Karpas-422 (cell line): ENCODE data around the gene TERF2IP. TPM values are rescaled to one million over a fixed set of nuclear protein-coding genes. Genes with fewer than 3 reads are reported as not detected.

Experiments used
- small RNA-seq: library from RNA; depleted of rRNA; stranded (forward); fragments of <200 nt; gene quantifications from one replicate; pipeline ENCODE3, GENCODE V24; 2014
- total RNA-seq: library from RNA; depleted of rRNA; stranded (reverse); fragments of >200 nt; shearing (Covaris generic); gene quantifications from 2 replicates; pipeline ENCODE4 v1.2.3, GENCODE V29; 2014; ENCODE audit warnings: low replicate concordance; rRNA removed

TERF2IP gene
- total RNA-seq, 1 experiment from 2014 or later, result 50.2 TPM

Small RNA genes lying within 50 kb of the gene (small RNA-seq; reads per million reads assigned to genes)
- gene RN7SL520P, result not detected

Other genes starting within 250 kb of the TERF2IP start
- 33.5 and 64.0 TPM in 2 replicates for gene CFDP1, start 214.3 kb upstream of the TERF2IP start, total RNA-seq
- 32.0 and 45.9 TPM in 2 replicates for gene TMEM170A, start 183.1 kb upstream of the TERF2IP start, total RNA-seq
- gene CHST6, start 152.3 kb upstream of the TERF2IP start, total RNA-seq, result not detected in 2 replicates
- 0.76 and 0.97 TPM in 2 replicates for gene CHST5, start 111.7 kb upstream of the TERF2IP start, total RNA-seq
- gene TMEM231, start 91.5 kb upstream of the TERF2IP start, total RNA-seq, result 15.7 and 31.2 TPM in 2 replicates
- 48.8 and 88.3 TPM in 2 replicates for gene GABARAPL2, start 81.4 kb upstream of the TERF2IP start, total RNA-seq
- gene ADAT1, start 24.5 kb upstream of the TERF2IP start, total RNA-seq, result 58.4 and 97.3 TPM in 2 replicates
- gene KARS1, start 108 bp upstream of the TERF2IP start, total RNA-seq, result 137 and 158 TPM in 2 replicates
- not detected in 2 replicates for gene CPHXL2, start 29.2 kb downstream of the TERF2IP start, total RNA-seq
- not detected in 2 replicates for gene DUXB, start 53.7 kb downstream of the TERF2IP start, total RNA-seq
- not detected in 2 replicates for gene CPHXL, start 78.7 kb downstream of the TERF2IP start, total RNA-seq